K562 (cell line): Measurements from ENCODE around the gene A1CF. TPM values are rescaled to one million over a fixed set of nuclear protein-coding genes. Genes with fewer than 3 reads are reported as not detected.

Experiments
- ATAC-seq: fragments of 200-7000 bp; cut with Tn5 transposase; 3 replicates; pipeline ENCODE4 v1.9.1; 2020; ENCODE audit warnings: moderate library complexity
- BruUV-seq: library from RNA; stranded (reverse); fragments of 400-500 nt; replicated peaks from 2 replicates; lab custom pipeline; 2021; lab: Mats Ljungman, UMichigan
- CTCF ChIA-PET: fragments of 300-600 bp; formaldehyde crosslinking; extraction: SDS; loops from one replicate; lab custom pipeline; 2021; ENCODE audit warnings: low intra/inter-chr PET ratio; lab: Yijun Ruan, JAX
- POLR2A ChIA-PET: fragments of 300-600, 350-650 bp; sonication (Branson Sonifier 250); formaldehyde crosslinking; extraction: SDS; loops from one replicate; lab custom pipeline; 2021; ENCODE audit warnings: antibody characterized with exemption, inconsistent platforms; lab: Yijun Ruan, JAX
- DNase-seq, 4 experiments: peaks; one replicate each; pipeline versions ENCODE4 v3.0.0 to v3.0.0-alpha.2; 2011 to 2018; ENCODE audit warnings: low spot score in 3 of 4, mixed read lengths in 3 of 4; ENCODE audit errors: extremely low read depth in 1 of 4
- FAIRE-seq: peaks from 2 replicates; lab custom pipeline; 2011; peaks lifted over from hg19 to GRCh38; lab: Jason Lieb, UNC
- H2AFZ ChIP-seq: 2 replicates; pipeline ENCODE4 v1.6.0; 2011; ENCODE audit warnings: low read depth, low read length, control low read depth, inconsistent platforms
- H3K27ac ChIP-seq: fragments of 200-600 bp; 3 replicates; pipeline ENCODE4 v1.8.0; 2011; ENCODE audit warnings: low read depth, mild to moderate bottlenecking, control low read depth, inconsistent platforms, low read length, moderate library complexity, mixed read lengths; ENCODE audit errors: extremely low read depth
- H3K27me3 ChIP-seq, 2 experiments: fragments of 300-600 bp in 1 of 2; 2 replicates in 1 of 2; 3 replicates in 1 of 2; pipeline versions ENCODE4 v1.6.0 to v1.8.0; 2011; ENCODE audit warnings: inconsistent platforms in 2 of 2, low read length in 2 of 2, mild to moderate bottlenecking in 1 of 2, mixed read lengths in 1 of 2, moderate library complexity in 1 of 2; ENCODE audit not compliant: control insufficient read depth in 2 of 2, insufficient read depth in 2 of 2
- H3K36me3 ChIP-seq: fragments of 300-600 bp; 3 replicates; pipeline ENCODE4 v1.8.0; 2011; ENCODE audit warnings: mild to moderate bottlenecking, low read length, inconsistent platforms; ENCODE audit not compliant: control insufficient read depth, insufficient read depth
- H3K4me1 ChIP-seq, 2 experiments: fragments of 200-600 bp in 1 of 2; replicated peaks in 1 of 2; 2 replicates in 1 of 2; 3 replicates in 1 of 2; pipeline versions ENCODE4 v1.5.1 to v1.8.0; 2011; ENCODE audit warnings: inconsistent platforms in 2 of 2, low read length in 2 of 2, mild to moderate bottlenecking in 1 of 2, mixed read lengths in 1 of 2, moderate library complexity in 1 of 2; ENCODE audit not compliant: control insufficient read depth in 2 of 2, insufficient read depth in 2 of 2
- H3K4me2 ChIP-seq: 2 replicates; pipeline ENCODE4 v1.6.1; 2011; ENCODE audit warnings: low read length, control low read depth, inconsistent platforms, mixed read lengths; ENCODE audit not compliant: insufficient read depth
- H3K4me3 ChIP-seq: fragments of 200-600 bp; sonication (generic), shearing (Covaris generic); 2 replicates; pipeline ENCODE4 v1.5.1; 2016; ENCODE audit warnings: control low read depth, inconsistent platforms
- H3K79me2 ChIP-seq: fragments of 200-600 bp; 3 replicates; pipeline ENCODE4 v1.8.0; 2011; ENCODE audit warnings: low read length, inconsistent platforms; ENCODE audit not compliant: control insufficient read depth, insufficient read depth
- H3K9ac ChIP-seq, 2 experiments: 2 replicates each; pipeline versions ENCODE4 v1.6.0 to v1.6.1; 2011; ENCODE audit warnings: low read depth in 2 of 2, low read length in 2 of 2, control low read depth in 1 of 2, inconsistent platforms in 1 of 2, mild to moderate bottlenecking in 1 of 2, mixed read lengths in 1 of 2; ENCODE audit not compliant: insufficient read depth in 1 of 2
- H3K9me1 ChIP-seq: one replicate; pipeline ENCODE4 v1.6.0; 2011; ENCODE audit warnings: inconsistent platforms, mild to moderate bottlenecking, low read length, moderate library complexity; ENCODE audit not compliant: control insufficient read depth, insufficient read depth
- H3K9me3 ChIP-seq: replicated peaks from 2 replicates; pipeline ENCODE4 v1.5.1; 2011; ENCODE audit warnings: low read depth, low read length, inconsistent platforms; ENCODE audit not compliant: control insufficient read depth, insufficient read depth
- H4K20me1 ChIP-seq: replicated peaks from 2 replicates; pipeline ENCODE4 v1.6.1; 2011; ENCODE audit warnings: low read length, inconsistent platforms, mixed read lengths; ENCODE audit not compliant: control insufficient read depth, insufficient read depth
- BCOR ChIP-seq: fragments of 450-650 bp; IDR thresholded peaks from 2 replicates; pipeline ENCODE4 v1.6.1; 2016
- CCAR2 ChIP-seq: fragments of 200-400 bp; formaldehyde crosslinking; IDR thresholded peaks from 2 replicates; pipeline ENCODE4 v1.6.1; 2017; ENCODE audit warnings: mild to moderate bottlenecking, low read depth, low read length
- MAX ChIP-seq: sonication (generic); formaldehyde crosslinking; IDR thresholded peaks from 2 replicates; pipeline ENCODE4 v1.9.0; 2022; ENCODE audit warnings: mild to moderate bottlenecking, missing genetic modification reagents
- NFATC3 ChIP-seq: fragments of 450-650 bp; IDR thresholded peaks from 2 replicates; pipeline ENCODE4 v1.6.1; 2017; ENCODE audit warnings: mild to moderate bottlenecking
- NFIX ChIP-seq: fragments of 250-450 bp; sonication (Bioruptor Pico); IDR thresholded peaks from 2 replicates; pipeline ENCODE4 v1.4.0; 2020; ENCODE audit warnings: low read depth, mild to moderate bottlenecking, moderate library complexity
- NFYB ChIP-seq: IDR thresholded peaks from 2 replicates; pipeline ENCODE4 v1.6.1; 2011; ENCODE audit warnings: mild to moderate bottlenecking, moderate library complexity; ENCODE audit not compliant: insufficient read length; ENCODE audit errors: extremely low read depth
- PRDM10 ChIP-seq: fragments of 450-650 bp; IDR thresholded peaks from 2 replicates; pipeline ENCODE4 v1.6.1; 2018; ENCODE audit not compliant: partially characterized antibody
- PTRF ChIP-seq: fragments of 450-650 bp; IDR thresholded peaks from 2 replicates; pipeline ENCODE4 v1.6.1; 2016; ENCODE audit warnings: mild to moderate bottlenecking, missing genetic modification characterization, missing compliant biosample characterization
- RERE ChIP-seq: sonication (generic); formaldehyde crosslinking; IDR thresholded peaks from 2 replicates; pipeline ENCODE4 v1.8.0; 2023; ENCODE audit warnings: missing genetic modification reagents, mild to moderate bottlenecking, borderline replicate concordance
- ZBTB34 ChIP-seq: fragments of 250-450 bp; sonication (Bioruptor Pico); IDR thresholded peaks from 2 replicates; pipeline ENCODE4 v1.8.0; 2021; ENCODE audit warnings: mild to moderate bottlenecking, moderate library complexity
- ZKSCAN3 ChIP-seq: fragments of 250-450 bp; sonication (Bioruptor Pico); IDR thresholded peaks from 2 replicates; pipeline ENCODE4 v1.4.0; 2020
- ZNF175 ChIP-seq: fragments of 200-800 bp; sonication (Bioruptor generic); IDR thresholded peaks from 2 replicates; pipeline ENCODE4 v1.6.1; 2016; ENCODE audit warnings: low read depth, mild to moderate bottlenecking, missing genetic modification characterization, missing compliant biosample characterization
- ZNF3 ChIP-seq: fragments of 250-450 bp; sonication (Bioruptor Pico); IDR thresholded peaks from 2 replicates; pipeline ENCODE4 v1.5.0; 2021; ENCODE audit warnings: mild to moderate bottlenecking, moderate library complexity
- WGBS: fragments of 100-300 bp; shearing (Covaris generic); methylation state at CpG from one replicate; pipeline ENCODE4 v1.1.6; 2016; ENCODE audit warnings: low coverage, mixed read lengths; ENCODE audit not compliant: insufficient coverage; ENCODE audit errors: missing lambda C conversion rate; 5-methylcytosine and 5-hydroxymethylcytosine counted together
- in situ Hi-C: fragments of 300-500 bp; cut with MboI; formaldehyde crosslinking; loops from 4 replicates; pipeline ENCODE4 v1.15.0; 2018; ENCODE audit warnings: inconsistent platforms, mixed read lengths
- intact Hi-C: fragments of 100-400 bp; cut with micrococcal nuclease; formaldehyde crosslinking; loops from 2 replicates; pipeline ENCODE4 v1.14.2; 2022
- polyA plus RNA-seq, 8 experiments: library from polyadenylated mRNA; depleted of rRNA in 4 of 8; stranded (reverse) in 5 of 8; unstranded in 3 of 8; fragments of >200 nt; fragmentation: Nextera tagmentation in 2 of 8; fragmentation: Illumina TruSeq in 1 of 8; extraction: Ambion mirVana in 2 of 8; extraction: Trizol in 1 of 8; gene quantifications; 2 replicates each; pipeline versions ENCODE4 v1.2.1 to v1.2.3, GENCODE V29; 2011 to 2014; ENCODE audit warnings: inconsistent platforms in 1 of 8, missing spikeins in 1 of 8
- total RNA-seq, 7 experiments: library from RNA; depleted of rRNA in 6 of 7; stranded (reverse); fragments of >200 nt in 6 of 7; fragmentation: Illumina TruSeq in 2 of 7; extraction: Trizol in 2 of 7; gene quantifications; 2 replicates each; pipeline versions ENCODE4 v1.2.1 to v1.2.3, GENCODE V29; 2011 to 2021; ENCODE audit warnings: low replicate concordance in 1 of 7

Gene A1CF
- total and polyA plus RNA-seq, 9 of the 15 experiments (the other 6 are each of a cell fraction or from before 2014, with no cell fraction given) = 0.11 TPM; not detected in 8

GRCh38 chr10:50908366-50908765, 22.9 kb upstream of the A1CF start:
- WGBS = 2% methylated on average over 4 of the region's 4 CpGs
- intact Hi-C loops = no loop called here
- TF ChIP-seq NFIX (CRISPR knock-in tag) (no peak), BCOR (no peak), NFYB (no peak), PRDM10 (no peak), ZKSCAN3 (CRISPR knock-in tag) (no peak), RERE (CRISPR knock-in tag) (no peak), NFATC3 (no peak), ZNF175 (CRISPR knock-in tag) (no peak), ZBTB34 (CRISPR knock-in tag) (no peak), CCAR2 (no peak), ZNF3 (no peak), PTRF (tag) (no peak), MAX (CRISPR knock-in tag) (no peak)

More at GRCh38 chr10:50908366-50908765, 22.9 kb upstream of the A1CF start:
- Histone ChIP-seq H3K9me1 (no peaks in the 10 kb centered on the region), H2AFZ (no peak overlapping the region), H3K4me3 (no peak overlapping the region), H3K9ac (no peak overlapping the region), H3K27ac (no peak overlapping the region), H3K36me3 (no peaks in the 10 kb centered on the region), H3K4me1 (no peaks in the 10 kb centered on the region), H3K4me2 (no peak overlapping the region), H3K79me2 (no peaks in the 10 kb centered on the region), H3K27me3 (no peaks in the 10 kb centered on the region), H4K20me1 (no peaks in the 10 kb centered on the region), H3K9me3 (no peaks in the 10 kb centered on the region)
- POLR2A ChIA-PET = interaction anchor here (0.6 kb wide), 1 partner anchor 26 kb away, joined by 4 read pairs; no protein-coding TSS in a partner anchor
- FAIRE-seq = no peak
- no peak for ATAC-seq
- no peak for DNase-seq
- in situ Hi-C loops = no loop called here
- CTCF ChIA-PET = no interaction called here
- no TSS peak for BruUV-seq
